GM12878 (cell line): Measurements from ENCODE around the gene E2F1. TPM values are rescaled to one million over a fixed set of nuclear protein-coding genes. Genes with fewer than 3 reads are reported as not detected.

Experiments
- BCL11A ChIP-seq: IDR thresholded peaks from 2 replicates; pipeline ENCODE4 v1.6.1; 2011; ENCODE audit warnings: low read depth, low read length
- BMI1 ChIP-seq: fragments of 450-650 bp; IDR thresholded peaks from 2 replicates; pipeline ENCODE4 v1.6.1; 2016; ENCODE audit warnings: mild to moderate bottlenecking, moderate library complexity, borderline replicate concordance
- CBFB ChIP-seq: IDR thresholded peaks from 2 replicates; pipeline ENCODE4 v1.6.1; 2016; ENCODE audit warnings: antibody characterized with exemption, low read depth
- CBX5 ChIP-seq: sonication (generic); IDR thresholded peaks from 2 replicates; pipeline ENCODE4 v1.6.1; 2016; ENCODE audit warnings: low read depth, moderate library complexity, mild to moderate bottlenecking, inconsistent platforms
- IKZF2 ChIP-seq, 2 experiments: fragments of 450-650 bp; IDR thresholded peaks; 2 replicates each; pipeline ENCODE4 v1.6.1; 2017; ENCODE audit warnings: mild to moderate bottlenecking in 2 of 2, moderate library complexity in 2 of 2
- KAT2A ChIP-seq: conservative IDR thresholded peaks from 2 replicates; pipeline ENCODE4 v1.6.1; 2011; ENCODE audit warnings: low read depth, low read length; ENCODE audit not compliant: control insufficient read depth
- LARP7 ChIP-seq: fragments of 450-650 bp; IDR thresholded peaks from 2 replicates; pipeline ENCODE4 v1.6.1; 2017; ENCODE audit warnings: mild to moderate bottlenecking
- MTA2 ChIP-seq: fragments of 450-650 bp; IDR thresholded peaks from 2 replicates; pipeline ENCODE4 v1.6.1; 2016; ENCODE audit warnings: low read depth, mild to moderate bottlenecking, moderate library complexity
- MTA3 ChIP-seq: IDR thresholded peaks from 2 replicates; pipeline ENCODE4 v1.6.1; 2012; ENCODE audit warnings: low read length, inconsistent platforms, borderline replicate concordance
- MXI1 ChIP-seq: fragments of 150-350 bp; IDR thresholded peaks from 2 replicates; pipeline ENCODE4 v1.6.1; 2011; ENCODE audit warnings: low read depth, mild to moderate bottlenecking, inconsistent platforms, low read length, improper control_type of control experiment
- MYC ChIP-seq: IDR thresholded peaks from 2 replicates; pipeline ENCODE4 v1.6.1; 2011; ENCODE audit warnings: mild to moderate bottlenecking, low read length, moderate library complexity, inconsistent platforms; ENCODE audit not compliant: insufficient read depth, insufficient replicate concordance, insufficient read length, severe bottlenecking
- POLR2AphosphoS2 ChIP-seq: IDR thresholded peaks from 2 replicates; pipeline ENCODE4 v1.6.1; 2011; ENCODE audit warnings: low read depth, mild to moderate bottlenecking, low read length, improper control_type of control experiment, moderate library complexity
- POLR2AphosphoS5 ChIP-seq: IDR thresholded peaks from 2 replicates; pipeline ENCODE4 v1.6.1; 2011; ENCODE audit warnings: mild to moderate bottlenecking, low read length, inconsistent platforms
- SMC3 ChIP-seq: IDR thresholded peaks from 2 replicates; pipeline ENCODE4 v1.6.1; 2011; ENCODE audit warnings: low read length, improper control_type of control experiment, borderline replicate concordance
- SPI1 ChIP-seq: IDR thresholded peaks from 2 replicates; pipeline ENCODE4 v1.6.1; 2011; ENCODE audit warnings: low read depth, mild to moderate bottlenecking, low read length, moderate library complexity, borderline replicate concordance; ENCODE audit not compliant: insufficient read depth
- SREBF2 ChIP-seq: IDR thresholded peaks from 2 replicates; pipeline ENCODE4 v1.6.1; 2012; ENCODE audit warnings: mild to moderate bottlenecking, low read length
- TCF3 ChIP-seq: IDR thresholded peaks from 2 replicates; pipeline ENCODE4 v1.6.1; 2012; ENCODE audit warnings: low read depth, mild to moderate bottlenecking, low read length, borderline replicate concordance; ENCODE audit not compliant: insufficient read depth
- ZNF622 ChIP-seq: fragments of 450-650 bp; IDR thresholded peaks from 2 replicates; pipeline ENCODE4 v1.6.1; 2017; ENCODE audit warnings: mild to moderate bottlenecking, inconsistent platforms
- polyA plus RNA-seq, 11 experiments: library from polyadenylated mRNA; depleted of rRNA in 4 of 11; unstranded in 6 of 11; stranded (reverse) in 5 of 11; fragments of >200 nt; fragmentation: Nextera tagmentation in 4 of 11; fragmentation: Illumina TruSeq in 1 of 11; extraction: Ambion mirVana in 4 of 11; extraction: Trizol in 1 of 11; gene quantifications; 1 replicate in 1 of 11; 2 replicates in 10 of 11; pipeline versions ENCODE4 v1.2.1 to v1.2.3, GENCODE V29; 2011 to 2016; ENCODE audit warnings: inconsistent platforms in 2 of 11, missing spikeins in 2 of 11, low read depth in 1 of 11
- total RNA-seq, 4 experiments: library from RNA; depleted of rRNA in 3 of 4; stranded (reverse); fragments of >200 nt in 3 of 4; fragmentation: Illumina TruSeq in 1 of 4; extraction: Trizol in 1 of 4; gene quantifications; 2 replicates each; pipeline versions ENCODE4 v1.2.1 to v1.2.3, GENCODE V29; 2013 to 2021
- TF ChIP-seq, protein P1 (sequence below): fragments of 450-650 bp; IDR thresholded peaks from 2 replicates; pipeline ENCODE4 v1.6.1; 2014; ENCODE audit warnings: mild to moderate bottlenecking
- TF ChIP-seq, protein P2 (sequence below): fragments of 450-650 bp; IDR thresholded peaks from 2 replicates; pipeline ENCODE4 v1.6.1; 2017; ENCODE audit warnings: mild to moderate bottlenecking, moderate library complexity
- TF ChIP-seq, protein P3 (sequence below): fragments of 450-650 bp; IDR thresholded peaks from 2 replicates; pipeline ENCODE4 v1.6.1; 2016; ENCODE audit warnings: mild to moderate bottlenecking
- TF ChIP-seq, protein P4 (sequence below): IDR thresholded peaks from 2 replicates; pipeline ENCODE4 v1.6.1; 2011; ENCODE audit warnings: low read depth, mild to moderate bottlenecking, low read length, moderate library complexity, borderline replicate concordance; ENCODE audit errors: extremely low read depth
- TF ChIP-seq, protein P5 (sequence below): fragments of 450-650 bp; IDR thresholded peaks from 2 replicates; pipeline ENCODE4 v1.6.1; 2016; ENCODE audit warnings: mild to moderate bottlenecking

E2F1 gene
- total and polyA plus RNA-seq, 10 of the 15 experiments (the other 5 are each of a cell fraction or from before 2014, with no cell fraction given): 0.29 to 50.2 (median 19.7) TPM

DNA sequence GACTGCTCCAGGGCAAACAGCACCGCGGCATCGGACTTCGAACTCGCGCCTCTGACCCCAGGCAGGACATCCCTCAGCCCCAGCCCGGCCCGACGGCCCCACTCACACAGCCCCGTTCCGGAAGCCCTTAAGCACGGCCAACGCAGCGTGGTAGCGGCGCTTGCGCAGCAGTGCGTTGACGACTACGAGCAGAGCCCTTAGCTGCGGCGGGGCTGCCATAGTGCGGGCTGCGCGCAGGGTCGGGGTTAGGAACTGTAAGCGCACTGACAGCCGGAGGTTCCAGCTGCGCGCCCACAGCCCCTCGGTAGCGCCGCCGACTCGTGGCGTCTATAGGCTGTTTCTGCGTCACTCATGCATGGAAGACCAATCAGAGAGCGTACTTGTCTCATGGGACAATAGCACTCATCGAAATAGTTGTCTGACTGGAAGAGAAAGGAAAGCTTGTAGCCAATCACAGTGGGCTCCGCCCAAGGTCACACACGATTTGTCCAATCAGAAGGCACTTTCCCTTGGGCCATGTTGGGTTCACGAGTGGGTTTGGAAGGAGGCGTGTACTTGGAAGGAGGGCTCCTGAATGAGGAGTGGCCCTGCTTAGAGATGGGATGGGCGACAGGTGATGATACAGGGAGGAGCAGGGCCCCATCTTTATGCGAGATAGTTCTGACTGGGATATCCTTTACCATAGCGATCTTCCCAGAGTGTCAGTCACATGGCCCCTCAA, 34.0 kb upstream of the E2F1 start, which contains the start of gene PXMP4 (continued):
- no peak for TF ChIP-seq MTA3
- no peak for TF ChIP-seq SPI1
- TF ChIP-seq CBFB: no peak; the same call in 1 of the 2 replicates
- no peak for TF ChIP-seq SREBF2
- no peak for TF ChIP-seq ZNF622
- TF ChIP-seq, protein P1, sequence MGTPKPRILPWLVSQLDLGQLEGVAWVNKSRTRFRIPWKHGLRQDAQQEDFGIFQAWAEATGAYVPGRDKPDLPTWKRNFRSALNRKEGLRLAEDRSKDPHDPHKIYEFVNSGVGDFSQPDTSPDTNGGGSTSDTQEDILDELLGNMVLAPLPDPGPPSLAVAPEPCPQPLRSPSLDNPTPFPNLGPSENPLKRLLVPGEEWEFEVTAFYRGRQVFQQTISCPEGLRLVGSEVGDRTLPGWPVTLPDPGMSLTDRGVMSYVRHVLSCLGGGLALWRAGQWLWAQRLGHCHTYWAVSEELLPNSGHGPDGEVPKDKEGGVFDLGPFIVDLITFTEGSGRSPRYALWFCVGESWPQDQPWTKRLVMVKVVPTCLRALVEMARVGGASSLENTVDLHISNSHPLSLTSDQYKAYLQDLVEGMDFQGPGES: peak; percentile 93
- TF ChIP-seq LARP7: peak; percentile 61; the same call in 1 of the 2 replicates
- peak; percentile 42 for TF ChIP-seq MTA2
- TF ChIP-seq, protein P2, sequence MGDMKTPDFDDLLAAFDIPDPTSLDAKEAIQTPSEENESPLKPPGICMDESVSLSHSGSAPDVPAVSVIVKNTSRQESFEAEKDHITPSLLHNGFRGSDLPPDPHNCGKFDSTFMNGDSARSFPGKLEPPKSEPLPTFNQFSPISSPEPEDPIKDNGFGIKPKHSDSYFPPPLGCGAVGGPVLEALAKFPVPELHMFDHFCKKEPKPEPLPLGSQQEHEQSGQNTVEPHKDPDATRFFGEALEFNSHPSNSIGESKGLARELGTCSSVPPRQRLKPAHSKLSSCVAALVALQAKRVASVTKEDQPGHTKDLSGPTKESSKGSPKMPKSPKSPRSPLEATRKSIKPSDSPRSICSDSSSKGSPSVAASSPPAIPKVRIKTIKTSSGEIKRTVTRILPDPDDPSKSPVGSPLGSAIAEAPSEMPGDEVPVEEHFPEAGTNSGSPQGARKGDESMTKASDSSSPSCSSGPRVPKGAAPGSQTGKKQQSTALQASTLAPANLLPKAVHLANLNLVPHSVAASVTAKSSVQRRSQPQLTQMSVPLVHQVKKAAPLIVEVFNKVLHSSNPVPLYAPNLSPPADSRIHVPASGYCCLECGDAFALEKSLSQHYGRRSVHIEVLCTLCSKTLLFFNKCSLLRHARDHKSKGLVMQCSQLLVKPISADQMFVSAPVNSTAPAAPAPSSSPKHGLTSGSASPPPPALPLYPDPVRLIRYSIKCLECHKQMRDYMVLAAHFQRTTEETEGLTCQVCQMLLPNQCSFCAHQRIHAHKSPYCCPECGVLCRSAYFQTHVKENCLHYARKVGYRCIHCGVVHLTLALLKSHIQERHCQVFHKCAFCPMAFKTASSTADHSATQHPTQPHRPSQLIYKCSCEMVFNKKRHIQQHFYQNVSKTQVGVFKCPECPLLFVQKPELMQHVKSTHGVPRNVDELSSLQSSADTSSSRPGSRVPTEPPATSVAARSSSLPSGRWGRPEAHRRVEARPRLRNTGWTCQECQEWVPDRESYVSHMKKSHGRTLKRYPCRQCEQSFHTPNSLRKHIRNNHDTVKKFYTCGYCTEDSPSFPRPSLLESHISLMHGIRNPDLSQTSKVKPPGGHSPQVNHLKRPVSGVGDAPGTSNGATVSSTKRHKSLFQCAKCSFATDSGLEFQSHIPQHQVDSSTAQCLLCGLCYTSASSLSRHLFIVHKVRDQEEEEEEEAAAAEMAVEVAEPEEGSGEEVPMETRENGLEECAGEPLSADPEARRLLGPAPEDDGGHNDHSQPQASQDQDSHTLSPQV: no peak
- TF ChIP-seq BMI1: no peak
- no peak for TF ChIP-seq CBX5
- TF ChIP-seq BCL11A: no peak
- TF ChIP-seq, protein P3, sequence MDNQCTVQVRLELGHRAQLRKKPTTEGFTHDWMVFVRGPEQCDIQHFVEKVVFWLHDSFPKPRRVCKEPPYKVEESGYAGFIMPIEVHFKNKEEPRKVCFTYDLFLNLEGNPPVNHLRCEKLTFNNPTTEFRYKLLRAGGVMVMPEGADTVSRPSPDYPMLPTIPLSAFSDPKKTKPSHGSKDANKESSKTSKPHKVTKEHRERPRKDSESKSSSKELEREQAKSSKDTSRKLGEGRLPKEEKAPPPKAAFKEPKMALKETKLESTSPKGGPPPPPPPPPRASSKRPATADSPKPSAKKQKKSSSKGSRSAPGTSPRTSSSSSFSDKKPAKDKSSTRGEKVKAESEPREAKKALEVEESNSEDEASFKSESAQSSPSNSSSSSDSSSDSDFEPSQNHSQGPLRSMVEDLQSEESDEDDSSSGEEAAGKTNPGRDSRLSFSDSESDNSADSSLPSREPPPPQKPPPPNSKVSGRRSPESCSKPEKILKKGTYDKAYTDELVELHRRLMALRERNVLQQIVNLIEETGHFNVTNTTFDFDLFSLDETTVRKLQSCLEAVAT: peak; percentile 97
- TF ChIP-seq POLR2AphosphoS2: peak; percentile 49; the same call in 1 of the 2 replicates
- TF ChIP-seq MYC: no peak
- no peak for TF ChIP-seq KAT2A
- TF ChIP-seq IKZF2 (IDR thresholded peaks at IDR 0.05): no peak
- peak; percentile 49; the same call in 1 of the 2 replicates for TF ChIP-seq MXI1
- TF ChIP-seq POLR2AphosphoS5: peak; percentile 46; the same call in 1 of the 2 replicates
- TF ChIP-seq, protein P4, sequence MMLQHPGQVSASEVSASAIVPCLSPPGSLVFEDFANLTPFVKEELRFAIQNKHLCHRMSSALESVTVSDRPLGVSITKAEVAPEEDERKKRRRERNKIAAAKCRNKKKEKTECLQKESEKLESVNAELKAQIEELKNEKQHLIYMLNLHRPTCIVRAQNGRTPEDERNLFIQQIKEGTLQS: no peak
- peak; percentile 65; the same call in 1 of the 2 replicates for TF ChIP-seq TCF3
- TF ChIP-seq SMC3: no peak
- TF ChIP-seq, protein P5, sequence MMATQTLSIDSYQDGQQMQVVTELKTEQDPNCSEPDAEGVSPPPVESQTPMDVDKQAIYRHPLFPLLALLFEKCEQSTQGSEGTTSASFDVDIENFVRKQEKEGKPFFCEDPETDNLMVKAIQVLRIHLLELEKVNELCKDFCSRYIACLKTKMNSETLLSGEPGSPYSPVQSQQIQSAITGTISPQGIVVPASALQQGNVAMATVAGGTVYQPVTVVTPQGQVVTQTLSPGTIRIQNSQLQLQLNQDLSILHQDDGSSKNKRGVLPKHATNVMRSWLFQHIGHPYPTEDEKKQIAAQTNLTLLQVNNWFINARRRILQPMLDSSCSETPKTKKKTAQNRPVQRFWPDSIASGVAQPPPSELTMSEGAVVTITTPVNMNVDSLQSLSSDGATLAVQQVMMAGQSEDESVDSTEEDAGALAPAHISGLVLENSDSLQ: peak; percentile 99
